Measurements from ENCODE around the gene PRDM16. TPM values are rescaled to one million over a fixed set of nuclear protein-coding genes. Genes with fewer than 3 reads are reported as not detected.

The PRDM16 gene
- total and polyA plus RNA-seq, 2 of the 13 experiments (the other 11 are each of a cell fraction or from before 2014, with no cell fraction given), result 0.15 to 0.81 TPM

GRCh38 chr1:3237994-3238702 lies 169.1 kb downstream of the PRDM16 start (continued):
- TF ChIP-seq FOXK1 (CRISPR knock-in tag; IDR thresholded peaks at IDR 0.05; ENCODE audit: borderline replicate concordance, low read depth), result peak; percentile 12; the same call in 1 of the 2 replicates
- TF ChIP-seq HNRNPLL (IDR thresholded peaks at IDR 0.05; ENCODE audit: low read depth, low read length, poor library complexity, severe bottlenecking), result peak; percentile 86
- peak; percentile 57; the same call in 1 of the 2 replicates for TF ChIP-seq RXRB (CRISPR knock-in tag; IDR thresholded peaks at IDR 0.05; ENCODE audit: borderline replicate concordance)
- peak; percentile 38 for TF ChIP-seq HNF4A (CRISPR knock-in tag; IDR thresholded peaks at IDR 0.05)
- TF ChIP-seq STAT5B (CRISPR knock-in tag; IDR thresholded peaks at IDR 0.05), result no peak
- TF ChIP-seq TOPORS (CRISPR knock-in tag; IDR thresholded peaks at IDR 0.05), result no peak
- TF ChIP-seq ZNF687 (CRISPR knock-in tag; IDR thresholded peaks at IDR 0.05), result peak; percentile 91
- TF ChIP-seq ZNF850 (CRISPR knock-in tag; conservative IDR thresholded peaks at IDR 0.05), result no peak
- no peak for TF ChIP-seq NFIB (CRISPR knock-in tag; IDR thresholded peaks at IDR 0.05; ENCODE audit: borderline replicate concordance)
- TF ChIP-seq SAFB2 (CRISPR knock-in tag; IDR thresholded peaks at IDR 0.05; ENCODE audit: borderline replicate concordance, low read depth), result no peak
- TF ChIP-seq MEIS1 (CRISPR knock-in tag; IDR thresholded peaks at IDR 0.05; ENCODE audit: borderline replicate concordance), result 0 out of 2 replicates have a peak, but pooled peaks have one; percentile 30
- peak; percentile 63 for TF ChIP-seq MED1 (CRISPR knock-in tag; IDR thresholded peaks at IDR 0.05)
- no peak for TF ChIP-seq TGIF2 (CRISPR knock-in tag; IDR thresholded peaks at IDR 0.05)
- no peak for TF ChIP-seq ZNF207 (IDR thresholded peaks at IDR 0.05; ENCODE audit: borderline replicate concordance)
- TF ChIP-seq ZNF574 (CRISPR knock-in tag; IDR thresholded peaks at IDR 0.05), result peak; percentile 40
- TF ChIP-seq ZSCAN21 (CRISPR knock-in tag; IDR thresholded peaks at IDR 0.05; ENCODE audit: borderline replicate concordance), result no peak
- TF ChIP-seq ZSCAN29 (CRISPR knock-in tag; conservative IDR thresholded peaks at IDR 0.05), result no peak; the same call in 1 of the 2 replicates
- TF ChIP-seq GABPB1 (CRISPR knock-in tag; IDR thresholded peaks at IDR 0.05), result peak; percentile 26; the same call in 1 of the 2 replicates
- TF ChIP-seq, protein P1, sequence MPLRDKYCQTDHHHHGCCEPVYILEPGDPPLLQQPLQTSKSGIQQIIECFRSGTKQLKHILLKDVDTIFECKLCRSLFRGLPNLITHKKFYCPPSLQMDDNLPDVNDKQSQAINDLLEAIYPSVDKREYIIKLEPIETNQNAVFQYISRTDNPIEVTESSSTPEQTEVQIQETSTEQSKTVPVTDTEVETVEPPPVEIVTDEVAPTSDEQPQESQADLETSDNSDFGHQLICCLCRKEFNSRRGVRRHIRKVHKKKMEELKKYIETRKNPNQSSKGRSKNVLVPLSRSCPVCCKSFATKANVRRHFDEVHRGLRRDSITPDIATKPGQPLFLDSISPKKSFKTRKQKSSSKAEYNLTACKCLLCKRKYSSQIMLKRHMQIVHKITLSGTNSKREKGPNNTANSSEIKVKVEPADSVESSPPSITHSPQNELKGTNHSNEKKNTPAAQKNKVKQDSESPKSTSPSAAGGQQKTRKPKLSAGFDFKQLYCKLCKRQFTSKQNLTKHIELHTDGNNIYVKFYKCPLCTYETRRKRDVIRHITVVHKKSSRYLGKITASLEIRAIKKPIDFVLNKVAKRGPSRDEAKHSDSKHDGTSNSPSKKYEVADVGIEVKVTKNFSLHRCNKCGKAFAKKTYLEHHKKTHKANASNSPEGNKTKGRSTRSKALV (CRISPR knock-in tag; IDR thresholded peaks at IDR 0.05), result 0 out of 2 replicates have a peak, but pooled peaks have one; percentile 38
- TF ChIP-seq ZC3H13 (CRISPR knock-in tag; IDR thresholded peaks at IDR 0.05), result no peak
